BE2C (cell line): ENCODE measurements around the gene TXNRD2.

Source experiments
- DNase-seq: peaks from one replicate; pipeline ENCODE4 v3.0.0-alpha.2; 2020
- H3K27me3 ChIP-seq: fragments of 250-450 bp; sonication (Bioruptor Pico); 2 replicates; pipeline ENCODE4 v1.5.1; 2020; ENCODE audit warnings: mild to moderate bottlenecking
- H3K36me3 ChIP-seq: fragments of 250-450 bp; sonication (Bioruptor Pico); 2 replicates; pipeline ENCODE4 v1.5.1; 2020; ENCODE audit warnings: mild to moderate bottlenecking
- H3K4me1 ChIP-seq: fragments of 250-450 bp; sonication (Bioruptor Pico); 2 replicates; pipeline ENCODE4 v1.5.1; 2020
- H3K4me3 ChIP-seq: 2 replicates; pipeline ENCODE4 v1.5.1; 2011; ENCODE audit warnings: low read depth, low read length
- H3K9me3 ChIP-seq: fragments of 250-450 bp; sonication (Bioruptor Pico); 2 replicates; pipeline ENCODE4 v1.5.1; 2020
- TF ChIP-seq, protein P1 (sequence below): IDR thresholded peaks from 2 replicates; pipeline ENCODE4 v1.5.1; 2012; ENCODE audit warnings: mild to moderate bottlenecking, low read depth, low read length

TXNRD2 gene

DNA sequence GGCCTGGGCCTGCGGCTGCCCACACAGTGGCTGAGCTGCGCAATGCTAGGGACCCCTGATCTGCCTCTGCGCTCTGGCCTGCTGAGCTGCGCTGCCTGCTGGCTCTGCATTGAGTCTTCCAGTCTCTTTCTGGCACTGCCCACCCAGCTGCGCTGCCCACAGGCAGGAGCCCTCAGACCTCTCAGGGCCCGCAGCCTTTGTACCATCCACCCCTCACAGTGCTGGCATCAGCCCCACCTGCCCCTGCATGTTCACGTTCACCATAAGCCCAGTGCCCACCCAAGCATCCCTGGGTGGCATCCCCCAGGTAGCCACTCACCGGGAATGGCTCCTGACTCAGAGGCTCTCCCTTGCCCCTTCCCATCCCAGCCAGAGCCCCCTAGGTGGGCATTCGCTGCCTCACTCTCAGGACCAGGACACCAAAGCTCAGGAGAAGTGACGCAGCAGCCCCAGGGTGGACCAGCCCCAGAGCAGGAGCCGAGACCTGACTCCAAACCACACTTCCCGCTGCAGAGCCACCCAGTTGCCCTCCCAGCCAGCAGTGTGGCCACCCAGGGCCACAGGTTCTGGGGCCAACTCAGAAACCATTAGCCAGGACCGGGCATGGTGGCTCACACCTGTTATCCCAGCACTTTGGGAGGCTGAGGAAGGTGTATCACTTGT, 21.8 kb downstream of the TXNRD2 start:
- Histone ChIP-seq H3K9me3 (no peaks in the 10 kb centered on the region), H3K27me3 (no peaks in the 10 kb centered on the region), H3K4me3 (no peak overlapping the region), H3K4me1 (no peaks in the 10 kb centered on the region), H3K36me3 (peaks cover 18% of the 10 kb centered on the region)
- TF ChIP-seq, protein P1, sequence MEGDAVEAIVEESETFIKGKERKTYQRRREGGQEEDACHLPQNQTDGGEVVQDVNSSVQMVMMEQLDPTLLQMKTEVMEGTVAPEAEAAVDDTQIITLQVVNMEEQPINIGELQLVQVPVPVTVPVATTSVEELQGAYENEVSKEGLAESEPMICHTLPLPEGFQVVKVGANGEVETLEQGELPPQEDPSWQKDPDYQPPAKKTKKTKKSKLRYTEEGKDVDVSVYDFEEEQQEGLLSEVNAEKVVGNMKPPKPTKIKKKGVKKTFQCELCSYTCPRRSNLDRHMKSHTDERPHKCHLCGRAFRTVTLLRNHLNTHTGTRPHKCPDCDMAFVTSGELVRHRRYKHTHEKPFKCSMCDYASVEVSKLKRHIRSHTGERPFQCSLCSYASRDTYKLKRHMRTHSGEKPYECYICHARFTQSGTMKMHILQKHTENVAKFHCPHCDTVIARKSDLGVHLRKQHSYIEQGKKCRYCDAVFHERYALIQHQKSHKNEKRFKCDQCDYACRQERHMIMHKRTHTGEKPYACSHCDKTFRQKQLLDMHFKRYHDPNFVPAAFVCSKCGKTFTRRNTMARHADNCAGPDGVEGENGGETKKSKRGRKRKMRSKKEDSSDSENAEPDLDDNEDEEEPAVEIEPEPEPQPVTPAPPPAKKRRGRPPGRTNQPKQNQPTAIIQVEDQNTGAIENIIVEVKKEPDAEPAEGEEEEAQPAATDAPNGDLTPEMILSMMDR = no peak
- DNase-seq = no peak

DNA sequence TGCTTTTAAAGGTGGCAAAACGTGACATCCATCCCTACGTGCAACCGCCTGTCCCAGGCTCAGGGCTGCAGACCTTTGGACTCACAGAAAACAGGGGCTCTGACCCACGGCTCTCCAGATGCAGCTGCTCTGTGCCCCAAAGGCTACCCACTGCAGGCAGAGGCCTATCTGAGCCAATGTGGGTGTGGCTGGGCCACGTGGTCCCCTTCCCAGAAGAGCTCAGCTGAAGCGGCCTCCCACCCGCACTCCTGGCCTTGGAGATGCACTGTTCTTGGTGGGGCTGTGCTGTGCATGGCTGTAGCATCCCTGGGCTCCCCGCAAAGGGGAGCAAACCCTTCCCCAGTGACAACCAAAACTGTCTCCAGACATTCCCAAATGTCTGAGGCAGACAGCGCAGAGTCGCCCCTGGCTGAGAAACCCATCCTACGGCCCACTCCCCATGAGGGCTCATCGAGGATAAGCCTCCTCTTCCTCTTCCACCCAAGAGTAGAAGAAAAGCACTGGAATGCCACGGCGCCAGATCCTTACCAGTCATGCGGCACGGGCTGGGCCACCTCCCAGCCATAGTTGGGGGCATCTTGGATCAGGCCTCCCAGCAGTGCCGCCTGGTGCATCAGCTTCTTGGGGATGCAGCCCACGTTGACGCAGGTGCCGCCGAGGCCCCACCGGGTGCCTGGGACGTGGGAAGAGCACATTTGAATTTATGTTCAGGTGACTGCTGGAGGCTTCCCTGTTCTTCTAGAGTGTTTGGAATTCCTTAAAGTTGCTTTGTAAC, 23.1 kb downstream of the TXNRD2 start:
- DNase-seq = peak; percentile 26
- no peaks in the 10 kb centered on the region for H3K4me1 ChIP-seq
- peaks cover 29% of the 10 kb centered on the region for H3K36me3 ChIP-seq
- H3K4me3 ChIP-seq = no peak overlapping the region
- peaks cover 2% of the 10 kb centered on the region; the same call in 1 of the 2 replicates for H3K9me3 ChIP-seq
- H3K27me3 ChIP-seq = no peaks in the 10 kb centered on the region
- TF ChIP-seq, protein P1 = no peak

DNA sequence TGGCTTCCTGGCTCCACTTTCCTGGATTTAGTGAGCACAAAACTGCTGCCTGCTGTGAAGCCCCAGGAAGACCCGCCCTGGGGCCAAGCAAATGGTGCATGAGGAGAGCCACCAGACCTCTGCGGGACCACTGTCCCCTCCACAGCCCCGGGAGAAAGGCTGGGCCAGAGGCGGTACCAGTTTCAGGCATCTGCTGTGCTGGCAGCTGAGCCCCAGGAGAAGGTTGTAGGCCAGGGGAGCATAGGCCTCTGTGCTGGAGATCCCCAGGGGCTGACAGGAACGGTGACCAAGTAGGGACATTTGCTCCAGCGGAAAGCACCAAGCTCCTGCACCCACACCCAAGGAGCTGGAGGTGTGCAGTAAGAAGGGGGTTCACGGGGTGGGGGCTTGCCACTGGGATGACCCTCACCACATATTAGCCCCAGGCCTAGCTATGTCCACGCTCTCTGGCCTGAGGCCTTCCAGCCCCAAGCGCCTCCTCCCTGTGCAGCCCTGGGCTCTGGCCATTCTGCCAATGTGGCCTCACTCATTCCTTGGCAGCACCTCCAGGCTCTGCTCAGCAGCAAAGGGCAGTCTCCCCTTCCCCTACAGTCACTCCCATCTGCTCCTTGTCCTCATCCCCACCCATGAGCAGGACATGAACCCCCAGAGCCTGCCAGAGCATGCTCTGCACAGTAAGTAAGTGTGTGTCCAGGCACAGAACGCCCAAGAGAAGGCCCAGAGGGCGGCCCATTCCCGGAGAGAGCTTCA, 24.1 kb downstream of the TXNRD2 start:
- Histone ChIP-seq H3K36me3 (peaks cover 33% of the 10 kb centered on the region), H3K4me3 (no peak overlapping the region), H3K27me3 (no peaks in the 10 kb centered on the region), H3K4me1 (no peaks in the 10 kb centered on the region), H3K9me3 (peaks cover 2% of the 10 kb centered on the region; the same call in 1 of the 2 replicates)
- TF ChIP-seq, protein P1 = no peak
- DNase-seq = no peak

DNA sequence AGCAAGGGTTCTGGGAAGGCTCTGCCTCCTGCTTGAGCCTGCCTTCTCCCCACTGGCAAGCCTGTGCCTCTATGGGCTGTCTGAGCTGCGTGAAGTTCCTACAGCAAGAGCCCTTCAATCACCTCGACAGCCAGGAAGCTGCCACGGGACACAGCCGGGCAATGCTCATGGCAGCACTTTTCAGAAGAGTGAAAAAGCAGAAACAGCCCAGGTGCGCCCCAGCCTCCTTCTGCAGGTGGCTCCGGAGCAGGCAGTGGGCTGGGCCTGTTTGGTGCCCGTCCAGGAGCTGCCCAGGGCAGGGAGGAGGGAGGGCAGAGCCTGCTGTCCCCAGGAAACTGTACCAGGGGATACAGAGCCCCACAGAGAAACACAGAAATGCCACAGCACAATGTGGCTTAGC, 24.7 kb downstream of the TXNRD2 start:
- Histone ChIP-seq H3K27me3 (no peaks in the 10 kb centered on the region), H3K36me3 (peaks cover 33% of the 10 kb centered on the region), H3K4me3 (no peak overlapping the region), H3K4me1 (no peaks in the 10 kb centered on the region), H3K9me3 (peaks cover 2% of the 10 kb centered on the region; the same call in 1 of the 2 replicates)
- TF ChIP-seq, protein P1 = no peak
- DNase-seq = no peak

DNA sequence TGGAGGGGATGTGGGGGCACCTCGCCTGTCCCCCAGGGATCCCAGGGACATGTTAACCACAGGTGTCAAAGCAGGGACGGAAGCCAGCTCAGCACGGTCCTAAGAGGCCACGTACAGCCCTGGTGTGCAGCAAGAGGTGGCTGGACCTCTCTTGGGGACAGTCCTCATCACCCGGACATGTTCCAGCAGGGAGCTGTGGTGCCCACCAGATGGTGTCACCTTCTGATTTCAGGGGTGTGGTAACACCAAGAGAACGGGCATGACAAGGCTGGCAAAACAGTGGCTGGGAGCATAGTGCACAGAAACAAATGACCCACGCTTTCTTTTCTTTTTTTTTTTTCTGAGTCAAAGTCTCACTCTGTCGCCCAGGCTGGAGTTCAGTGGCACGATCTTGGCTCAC, 25.6 kb downstream of the TXNRD2 start:
- TF ChIP-seq, protein P1 = no peak
- H3K9me3 ChIP-seq = peaks cover 2% of the 10 kb centered on the region; the same call in 1 of the 2 replicates
- DNase-seq = no peak
- no peak overlapping the region for H3K4me3 ChIP-seq
- no peaks in the 10 kb centered on the region for H3K27me3 ChIP-seq
- H3K36me3 ChIP-seq = peaks cover 33% of the 10 kb centered on the region
- no peaks in the 10 kb centered on the region for H3K4me1 ChIP-seq
